Activated gamma-delta T cell treated with anti-CD3 and anti-CD28 coated beads, Interleukin-2, amount 50 U/mL, for 16 hours (primary cell): ENCODE results near the gene RPS14.
"Not testable (repeated sequence)": the region's sequence is repeated elsewhere in the genome, so short reads cannot be mapped to it uniquely, and the experiment has no call there.

ENCODE experiments used
- DNase-seq: peaks from one replicate; pipeline ENCODE4 v3.0.0-alpha.2; 2020; ENCODE audit warnings: low read depth

Gene RPS14

DNA sequence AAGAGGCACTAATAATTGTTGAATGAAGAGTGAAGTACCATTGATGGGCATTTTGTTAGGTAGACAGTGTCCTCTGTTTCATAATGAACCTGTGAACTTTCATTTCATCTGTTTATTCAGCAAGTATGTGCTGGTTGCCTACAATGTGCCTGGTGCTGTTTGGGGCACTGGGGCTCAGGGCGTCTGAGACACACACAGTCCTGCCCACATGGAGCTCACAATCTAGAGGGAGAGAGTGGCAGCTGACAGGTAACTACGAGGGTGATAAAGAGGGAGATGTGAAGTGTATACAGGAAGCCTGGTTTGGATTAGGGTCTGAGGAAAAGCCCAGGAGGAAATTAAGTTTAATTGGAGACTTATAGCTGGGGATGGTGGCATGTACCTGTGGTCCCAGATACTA lies 29.9 kb upstream of the RPS14 start:
- no peak for DNase-seq

DNA sequence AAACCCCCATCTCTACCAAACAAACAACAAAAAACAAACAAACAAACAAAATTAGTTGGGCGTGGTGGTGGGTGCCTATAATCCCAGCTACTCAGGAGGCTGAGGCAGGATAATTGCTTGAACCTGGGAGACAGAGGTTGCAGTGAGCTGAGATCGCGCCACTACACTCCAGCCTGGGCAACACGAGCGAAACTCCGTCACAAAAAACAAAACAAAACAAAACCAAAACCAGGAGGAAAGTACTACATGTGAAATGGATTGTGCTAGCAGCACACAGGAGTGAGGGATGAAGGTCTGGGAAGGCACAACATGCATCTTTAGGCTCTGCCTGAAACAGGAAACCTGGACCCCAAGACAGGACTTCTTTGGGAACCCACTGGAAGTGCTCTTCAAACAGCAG lies 27.0 kb upstream of the RPS14 start:
- not testable (repeated sequence) for DNase-seq

DNA sequence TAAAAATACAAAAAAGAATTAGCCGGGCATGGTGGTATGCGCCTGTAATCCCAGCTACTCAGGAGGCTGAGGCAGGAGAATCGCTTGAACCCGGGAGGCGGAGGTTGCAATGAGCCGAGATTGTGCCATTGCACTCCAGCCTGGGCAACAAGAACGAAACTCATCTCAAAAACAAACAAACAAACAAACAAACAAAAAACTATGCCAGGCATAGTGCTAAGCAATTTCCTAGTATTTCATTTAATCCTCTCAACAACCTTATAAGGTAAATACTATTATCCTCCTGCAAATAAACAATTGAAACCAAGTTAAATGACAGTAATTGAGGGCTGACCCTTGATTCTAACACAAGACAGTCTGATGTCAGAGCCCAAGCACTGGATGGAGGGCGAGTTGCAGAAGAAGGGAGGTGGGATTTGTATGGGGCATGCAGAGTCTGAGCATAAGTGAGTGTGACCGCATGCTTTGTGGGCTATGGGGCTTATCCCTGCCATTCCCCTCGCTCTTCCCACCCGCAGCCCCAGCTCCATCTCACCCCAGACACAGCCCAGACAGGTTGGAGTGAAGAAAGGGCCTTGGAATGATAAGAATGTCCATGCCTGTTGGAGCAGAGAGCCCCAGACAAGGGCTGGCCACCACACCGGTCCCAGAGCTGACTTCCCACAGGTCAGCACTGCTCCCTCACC lies 24.3 kb upstream of the RPS14 start:
- no peak for DNase-seq

DNA sequence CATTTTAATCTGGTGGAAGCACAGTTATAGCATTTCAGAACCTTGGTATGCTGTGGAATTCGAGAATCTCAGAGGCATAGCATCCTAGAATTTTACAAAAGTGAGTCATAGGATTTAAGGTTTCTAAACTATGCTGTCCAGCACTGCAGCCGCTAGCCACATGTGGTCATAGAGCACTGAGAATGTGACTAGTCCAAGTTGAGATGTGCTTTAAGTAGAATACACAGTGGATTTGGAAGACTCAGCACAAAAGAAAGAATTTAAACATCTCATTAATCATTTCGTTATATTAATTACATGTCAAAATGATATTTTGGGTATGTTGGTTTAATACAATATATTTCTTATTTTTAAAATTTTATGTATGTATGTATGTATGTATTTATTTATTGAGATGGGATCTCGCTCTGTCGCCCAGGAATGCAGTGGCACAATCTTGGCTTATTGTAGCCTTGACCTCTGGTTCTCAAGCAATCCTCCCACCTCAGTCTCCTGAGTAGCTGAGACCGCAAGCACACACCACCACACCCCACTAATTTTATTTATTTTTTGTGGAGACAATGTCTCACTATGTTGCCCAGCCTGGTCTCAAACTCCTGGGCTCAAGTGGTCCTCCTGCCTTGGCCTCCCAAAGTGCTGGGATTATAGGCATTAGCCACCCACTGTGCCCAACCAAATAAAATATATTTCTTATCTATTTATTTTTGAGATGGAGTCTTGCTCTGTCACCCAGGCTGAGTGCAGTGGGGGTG lies 20.4 kb upstream of the RPS14 start:
- DNase-seq = no peak

DNA sequence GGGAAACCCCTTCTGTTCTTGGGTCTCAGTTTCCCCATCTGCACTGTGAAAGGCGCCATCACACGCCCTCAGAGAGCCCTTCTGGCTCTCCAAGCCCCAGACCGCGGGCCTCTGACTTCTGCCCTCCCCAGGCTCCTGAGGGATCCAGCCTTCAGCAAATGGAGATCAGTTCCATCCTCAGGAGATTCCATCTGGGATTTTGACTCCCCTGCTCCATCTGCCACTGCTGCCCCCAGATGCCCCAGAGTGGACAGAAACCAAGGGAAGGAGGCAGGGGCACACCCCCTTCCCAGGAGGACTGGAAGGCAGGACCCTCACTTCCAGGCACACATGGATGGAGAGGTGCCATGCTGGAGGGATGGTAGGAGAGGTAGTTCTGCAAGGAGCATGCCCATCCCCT lies 18.7 kb upstream of the RPS14 start:
- no peak for DNase-seq

DNA sequence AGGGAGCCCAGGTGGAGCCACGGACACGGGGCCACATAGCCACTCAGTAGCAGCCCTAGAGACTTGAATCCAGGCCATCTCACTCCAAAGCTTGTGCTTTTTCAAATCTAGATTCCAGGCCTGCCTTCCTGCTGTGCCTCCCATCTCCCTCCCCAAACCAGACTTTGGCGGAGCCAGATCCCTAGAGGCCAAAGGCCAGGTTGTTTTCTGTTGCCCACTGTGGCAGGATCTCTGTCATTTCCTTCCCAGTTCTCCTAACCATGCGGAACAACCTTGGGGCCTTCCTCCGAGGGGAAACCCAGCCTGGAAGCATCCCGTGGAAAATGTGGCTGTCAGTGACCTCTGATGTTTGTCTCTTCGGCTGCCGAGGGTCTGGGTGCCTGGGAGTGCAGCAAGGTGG lies 16.4 kb upstream of the RPS14 start:
- DNase-seq = no peak

DNA sequence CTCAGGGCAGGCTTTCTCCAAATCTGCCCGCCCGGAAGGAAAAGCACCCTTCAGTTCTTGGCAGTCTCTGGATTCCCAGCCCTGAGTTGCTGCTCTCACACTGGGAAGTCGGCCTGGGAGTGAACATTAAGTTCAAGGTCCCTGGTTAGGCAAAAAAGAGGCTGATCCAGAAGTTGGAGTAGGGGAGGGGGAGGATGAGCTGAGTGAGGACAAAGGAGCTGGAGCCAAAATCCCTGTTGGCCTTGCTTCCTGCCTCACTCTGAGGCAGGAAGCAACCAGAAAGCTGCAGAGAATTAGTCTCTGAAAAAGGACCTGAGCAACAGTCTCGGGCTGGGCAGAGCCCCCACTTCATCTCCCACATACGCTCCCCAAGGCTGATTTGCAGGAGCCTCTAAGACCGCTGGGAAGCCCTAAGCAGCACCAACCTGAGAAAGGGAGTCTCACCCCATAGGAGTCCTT lies 15.0 kb upstream of the RPS14 start:
- no peak for DNase-seq

DNA sequence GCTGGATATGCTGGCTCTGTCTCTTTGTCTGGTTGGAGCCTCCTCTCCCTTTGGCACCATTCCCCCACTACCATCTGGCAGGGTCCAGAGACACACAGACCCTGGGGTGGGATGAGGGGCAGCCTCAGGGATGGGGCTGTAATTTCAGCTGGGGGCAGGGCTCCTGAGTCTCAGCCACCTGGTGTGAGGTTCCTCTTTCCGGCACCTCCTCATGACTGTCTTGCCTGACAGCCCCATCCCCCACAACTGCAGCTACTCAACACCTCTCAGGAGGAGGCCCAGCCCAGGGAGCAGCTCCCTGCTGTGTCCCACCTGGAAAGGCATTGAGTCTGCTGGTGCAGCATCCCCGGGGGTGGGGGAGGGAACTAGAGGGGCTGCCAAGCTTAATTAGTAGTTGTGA lies 11.7 kb upstream of the RPS14 start:
- DNase-seq = no peak

DNA sequence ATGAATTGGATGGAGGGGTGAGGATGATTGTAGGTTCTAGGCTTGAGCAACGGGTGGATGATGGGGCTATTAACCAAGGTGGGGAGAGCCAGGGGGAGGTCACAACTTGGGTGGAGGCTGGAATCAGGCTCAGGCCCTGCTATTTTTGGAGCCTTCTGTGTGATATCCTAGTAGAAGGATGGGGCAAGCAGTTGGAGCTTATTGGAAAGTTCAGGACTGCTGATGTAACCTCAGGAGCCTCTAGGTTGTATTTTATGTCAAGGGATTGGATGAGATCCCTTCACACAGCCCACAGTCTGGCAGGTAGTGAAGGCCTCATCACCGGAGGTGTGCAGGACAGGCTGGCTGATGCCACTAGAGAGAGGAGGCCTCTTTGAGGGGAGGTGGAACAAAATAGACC lies 11.2 kb upstream of the RPS14 start:
- no peak for DNase-seq

DNA sequence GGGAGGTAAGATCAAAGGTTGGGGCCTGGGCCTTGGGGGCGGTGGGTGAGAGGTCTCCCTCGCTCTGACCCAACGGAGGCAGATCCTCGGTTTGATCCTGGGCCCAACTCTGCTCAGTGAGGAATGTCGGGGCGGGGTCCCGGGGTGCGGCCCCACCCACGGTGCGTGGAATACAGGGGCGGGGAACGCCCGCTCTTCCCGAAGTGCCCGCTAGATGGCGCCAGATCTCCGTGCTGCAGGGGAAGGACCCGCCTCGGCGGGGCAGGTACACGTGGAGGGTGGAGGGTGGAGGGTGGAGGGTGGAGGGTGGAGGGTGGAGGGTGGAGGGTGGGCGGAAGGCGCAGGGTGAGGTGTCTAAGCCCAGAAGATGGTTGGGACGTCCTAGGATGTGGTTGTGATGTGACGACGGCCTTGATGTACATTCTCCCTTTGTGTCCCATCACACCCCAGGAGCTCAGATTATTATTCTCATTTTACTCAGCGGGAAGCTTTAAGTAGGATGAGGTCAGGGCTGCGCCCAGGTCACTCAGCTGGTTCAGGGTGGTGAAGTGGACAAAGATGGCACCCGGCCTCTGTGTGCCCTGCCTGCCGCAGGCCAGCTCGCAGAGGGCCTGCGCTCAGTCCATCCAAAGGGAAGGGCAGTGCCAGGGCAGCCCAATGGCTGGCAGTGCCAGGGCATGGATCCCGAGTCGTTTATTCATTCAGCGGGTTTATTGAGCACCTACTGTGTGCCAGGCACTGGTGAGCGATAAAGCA lies 9.4 kb upstream of the RPS14 start:
- peak; percentile 83 for DNase-seq

DNA sequence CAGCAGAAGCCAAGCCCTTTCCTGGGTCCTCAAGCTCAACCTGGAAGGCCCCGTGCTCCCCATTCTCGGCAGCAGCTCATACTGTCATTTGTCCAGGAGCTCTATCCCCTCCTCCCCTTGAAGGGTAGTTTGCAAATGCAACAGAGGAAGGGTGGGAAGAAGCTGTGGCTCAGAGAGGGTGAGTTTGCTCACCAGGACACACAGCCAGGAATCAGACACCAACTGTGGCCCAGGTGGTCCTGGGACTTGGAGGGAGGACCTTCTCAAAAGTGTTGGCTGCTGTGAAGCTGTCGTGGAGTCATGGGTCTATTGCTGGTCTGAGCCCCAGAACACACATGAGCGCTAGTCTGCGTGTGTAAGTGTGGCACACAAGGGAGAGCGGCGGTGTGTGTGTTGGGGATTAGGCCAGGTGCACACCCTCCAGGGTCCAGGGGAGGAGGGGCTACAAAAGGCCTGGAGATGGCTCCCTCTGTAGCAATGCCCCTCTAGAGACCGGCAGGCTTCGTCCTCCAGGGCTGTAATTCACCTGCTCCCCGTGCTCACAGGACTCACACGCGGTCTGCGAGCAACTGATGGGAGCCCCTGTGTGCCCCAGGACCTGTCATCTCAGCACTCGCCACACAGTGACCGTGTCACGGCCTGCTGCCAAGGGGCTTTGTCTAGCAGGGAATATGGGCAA lies 8.2 kb upstream of the RPS14 start:
- DNase-seq = no peak

DNA sequence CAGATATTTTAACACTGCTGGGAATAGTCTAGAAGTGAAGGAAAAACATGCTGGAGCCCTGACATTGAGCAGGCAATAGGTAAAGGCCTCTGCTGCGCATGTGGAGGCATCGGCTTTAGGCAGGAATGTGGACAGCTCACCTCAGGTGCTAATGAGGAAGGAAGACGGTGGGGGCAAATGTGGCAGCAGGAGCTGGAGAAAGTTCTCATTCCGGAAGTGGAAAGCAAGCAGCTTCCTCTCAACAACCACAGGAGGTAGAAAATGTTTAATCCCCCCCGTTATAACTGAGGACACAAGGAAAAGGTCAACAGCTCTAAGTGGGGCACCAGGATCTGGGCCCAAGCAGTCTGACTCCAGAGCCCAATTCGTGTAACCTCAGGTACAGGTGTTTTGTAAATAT lies 7.6 kb upstream of the RPS14 start:
- no peak for DNase-seq

DNA sequence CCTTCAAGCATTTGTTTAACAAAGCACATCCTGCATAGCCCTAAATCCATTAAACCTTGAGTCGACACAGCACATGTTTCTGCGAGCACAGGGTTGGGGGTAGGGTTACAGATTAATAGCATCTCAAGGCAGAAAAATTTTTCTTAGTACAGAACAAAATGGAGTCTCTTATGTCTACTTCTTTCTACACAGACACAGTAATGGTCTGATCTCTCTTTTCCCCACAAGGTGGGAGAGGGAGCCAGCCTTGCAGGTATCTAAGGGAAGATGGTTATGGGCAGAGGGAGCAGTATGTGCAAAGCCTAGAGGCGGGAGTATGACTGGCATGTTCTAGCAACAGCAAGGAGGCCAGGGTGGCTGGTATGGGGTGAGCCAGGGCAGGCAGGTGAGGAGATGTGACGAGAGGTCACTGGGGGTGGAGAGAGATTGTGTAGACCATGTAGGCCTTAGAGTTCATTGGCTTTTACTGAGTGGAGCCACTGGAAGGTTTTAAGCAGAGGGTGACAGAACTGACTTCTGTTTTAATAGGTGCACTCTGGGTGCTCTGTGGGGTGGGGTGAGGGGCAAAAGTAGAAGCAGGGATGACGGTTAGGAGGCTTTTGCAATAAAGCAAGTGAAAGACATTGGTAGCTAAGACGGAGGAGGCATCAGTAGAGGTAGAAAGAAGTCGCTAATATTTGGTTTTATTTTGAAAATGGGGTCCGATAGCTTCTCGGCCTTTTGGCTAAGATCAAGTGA lies 5.1 kb upstream of the RPS14 start:
- no peak for DNase-seq

DNA sequence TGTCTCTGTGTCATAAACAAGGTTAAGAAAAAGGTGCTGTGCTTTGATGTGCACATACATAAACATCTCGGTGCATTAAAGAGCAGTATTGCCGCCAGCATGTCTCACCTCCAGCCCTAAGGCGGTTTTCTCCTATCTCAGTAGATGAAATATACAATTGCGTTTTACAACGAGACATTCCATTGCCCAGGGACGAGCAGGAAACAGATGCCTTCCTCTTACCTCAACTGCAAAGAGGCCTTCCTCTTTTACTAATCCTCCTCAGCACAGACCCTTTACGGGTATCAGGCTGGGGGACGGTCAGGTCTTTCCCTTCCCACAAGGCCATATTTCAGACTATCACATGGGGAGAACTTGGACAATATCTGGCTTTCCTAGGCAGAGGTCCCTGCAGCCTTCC lies 4.5 kb upstream of the RPS14 start:
- DNase-seq = not testable (repeated sequence)

DNA sequence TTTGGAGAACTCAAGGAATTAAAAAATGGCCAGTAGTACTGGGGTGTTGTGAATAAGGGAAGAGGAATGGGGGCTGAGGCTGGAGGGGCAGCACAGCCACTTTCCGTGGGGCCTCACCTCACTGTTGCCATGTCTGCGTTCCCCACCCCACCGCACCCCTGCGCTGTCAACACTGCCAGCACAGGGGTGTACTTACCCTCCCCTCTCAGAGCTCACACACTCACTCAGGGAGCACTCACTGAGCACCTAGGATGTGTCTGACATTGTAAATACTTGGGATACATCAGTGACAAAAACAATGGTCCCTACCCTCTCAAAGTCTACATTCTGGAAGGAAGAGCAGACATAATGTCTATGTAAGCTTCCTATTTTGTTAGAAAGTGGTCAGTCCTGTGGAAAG lies 3.4 kb upstream of the RPS14 start:
- no peak for DNase-seq

DNA sequence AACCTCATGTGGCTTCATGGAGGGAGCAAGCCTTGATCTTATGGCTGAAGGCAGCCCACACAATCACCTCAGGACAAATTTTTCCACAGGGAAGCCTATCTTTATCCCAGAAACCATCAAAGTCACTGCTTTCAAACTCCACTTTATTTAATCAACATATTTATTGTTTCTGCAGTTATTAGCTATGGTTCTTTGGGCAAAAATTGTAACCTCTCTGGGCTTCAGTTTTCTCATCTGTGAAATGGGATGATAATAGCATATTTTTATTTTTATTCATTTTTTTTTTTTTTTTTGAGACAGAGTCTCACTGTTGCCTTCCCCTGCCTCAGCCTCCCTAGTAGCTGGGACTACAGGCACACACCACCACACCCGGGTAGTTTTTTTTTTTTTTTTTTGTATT lies 2.1 kb upstream of the RPS14 start:
- no peak for DNase-seq

DNA sequence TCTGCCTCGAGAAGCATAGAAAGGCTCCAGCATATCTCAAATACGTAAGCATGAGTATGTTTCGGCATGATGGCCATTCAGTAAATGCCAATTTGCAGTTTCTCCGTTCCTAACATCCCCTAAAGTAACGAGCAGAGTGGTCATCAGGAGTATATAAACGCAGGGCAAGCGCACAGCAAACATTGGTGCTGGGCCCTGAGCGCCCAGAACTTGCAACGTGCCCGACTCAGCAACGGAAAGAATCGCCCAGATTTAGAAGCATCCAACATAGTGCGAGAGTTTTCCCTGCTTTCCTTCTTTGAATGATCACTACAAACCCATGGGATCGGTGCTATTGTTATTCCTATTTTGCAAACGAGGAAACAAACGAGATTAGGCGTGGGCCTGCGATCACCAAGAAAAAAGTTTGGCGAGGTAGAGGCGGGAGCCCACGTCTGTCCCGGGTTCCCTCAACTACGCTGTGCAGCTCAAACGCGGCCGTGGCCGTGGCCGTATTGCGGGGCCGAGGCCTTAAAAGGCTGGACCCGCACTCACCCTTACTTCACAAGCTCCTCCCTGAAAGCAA lies 505 bp downstream of the RPS14 start:
- no peak for DNase-seq

DNA sequence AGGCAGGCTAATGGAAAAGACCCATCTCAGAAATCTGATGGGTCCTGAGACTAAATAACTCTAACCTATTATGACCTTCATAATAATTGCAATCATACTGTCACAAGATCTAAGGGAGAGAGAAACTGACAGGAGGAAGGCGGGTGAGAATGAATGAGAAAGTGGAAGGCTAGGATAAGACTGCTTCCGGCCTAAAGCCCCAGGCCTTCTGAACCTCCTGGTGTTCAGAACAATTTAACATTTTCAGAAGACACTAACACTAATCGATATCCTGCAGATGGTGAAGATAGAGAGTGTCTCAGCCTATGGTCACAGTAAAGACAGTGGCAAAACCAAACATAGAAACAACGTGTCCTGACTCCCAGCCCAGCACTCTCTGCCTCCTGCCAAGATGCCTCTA lies 1.2 kb downstream of the RPS14 start:
- DNase-seq = no peak

DNA sequence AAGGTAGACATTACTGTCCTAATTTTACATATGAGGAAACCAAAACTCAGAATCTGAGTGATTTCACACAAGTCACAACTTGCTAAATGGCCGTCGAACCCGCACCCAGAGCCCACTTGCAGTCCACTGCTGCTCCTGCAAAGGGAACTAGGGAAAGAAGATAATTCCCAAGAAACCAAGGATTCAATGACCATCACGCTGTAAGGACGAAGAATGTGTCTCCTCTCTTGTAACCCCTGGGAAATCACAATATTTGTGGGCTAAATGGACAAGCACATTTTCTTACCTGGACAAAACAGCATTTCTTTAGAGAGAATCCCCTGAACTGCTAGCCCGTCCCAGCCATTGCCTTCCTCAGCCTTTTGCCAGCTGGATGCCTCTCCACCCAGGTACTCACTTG lies 2.4 kb downstream of the RPS14 start:
- DNase-seq = no peak

DNA sequence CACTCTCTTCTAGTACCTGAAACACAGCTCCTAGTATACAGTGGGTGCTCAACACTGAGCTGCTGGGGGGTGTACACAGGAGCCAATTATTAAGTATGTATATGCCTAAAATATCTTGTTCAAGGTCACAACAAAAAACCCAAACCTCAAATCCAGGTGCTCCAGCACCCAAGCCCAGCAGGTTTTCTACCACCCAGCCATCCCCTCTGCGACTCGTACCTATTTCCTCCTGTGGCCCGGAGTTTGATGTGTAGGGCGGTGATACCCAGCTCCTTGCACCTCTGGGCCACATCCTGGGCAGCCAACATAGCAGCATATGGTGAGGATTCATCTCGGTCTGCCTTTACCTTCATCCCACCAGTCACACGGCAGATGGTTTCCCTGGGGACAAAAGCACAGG lies 3.0 kb downstream of the RPS14 start:
- no peak for DNase-seq

DNA sequence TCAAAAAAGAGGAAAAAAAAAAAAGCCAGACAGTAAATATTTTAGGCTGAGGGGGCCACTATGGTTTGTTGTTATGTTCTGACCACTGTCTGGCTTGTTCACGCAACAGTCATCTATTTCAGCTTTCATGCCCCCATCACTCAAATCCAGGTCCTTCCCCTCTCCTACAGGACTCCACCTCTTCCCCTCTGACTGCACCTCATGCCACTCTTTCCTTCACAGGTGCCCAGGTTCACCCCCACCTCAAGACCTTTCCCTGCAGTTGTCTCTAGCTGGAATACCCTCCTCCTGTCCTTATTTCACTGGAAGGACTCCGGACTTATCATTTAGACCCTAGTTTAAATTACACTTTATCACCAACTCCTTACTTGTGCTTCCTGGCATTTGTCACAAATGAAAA lies 3.5 kb downstream of the RPS14 start:
- DNase-seq = no peak

DNA sequence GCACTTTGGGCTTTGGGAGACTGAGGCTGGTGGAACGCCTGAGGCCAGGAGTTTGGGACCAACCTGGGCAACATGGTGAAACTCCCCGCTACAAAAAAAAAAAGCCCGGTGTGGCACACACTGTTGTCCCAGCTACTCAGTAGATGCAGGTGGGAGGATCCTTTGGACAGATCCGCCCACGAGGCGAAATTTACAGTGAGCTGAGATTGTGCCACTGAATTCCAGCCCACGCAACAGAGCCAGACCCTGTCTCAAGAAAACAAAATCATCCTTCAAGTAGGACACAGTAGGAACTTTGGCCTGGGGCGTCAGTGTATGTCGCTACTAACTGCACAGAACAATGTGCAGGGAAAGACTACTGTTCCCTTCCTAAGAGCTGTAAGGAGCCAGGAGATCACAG lies 4.8 kb downstream of the RPS14 start:
- DNase-seq = no peak
